HepG2 (cell line): ENCODE measurements around the gene MAP2K2. TPM values are rescaled to one million over a fixed set of nuclear protein-coding genes. Genes with fewer than 3 reads are reported as not detected.

Experiments
- EEA1 ChIP-seq: sonication (generic); formaldehyde crosslinking; IDR thresholded peaks from 2 replicates; pipeline ENCODE4 v1.5.1; 2020; ENCODE audit warnings: mild to moderate bottlenecking, missing genetic modification reagents, borderline replicate concordance
- FOXA1 ChIP-seq, 2 experiments: fragments of 450-650 bp in 1 of 2; sonication (generic) in 1 of 2; formaldehyde crosslinking in 1 of 2; IDR thresholded peaks; 2 replicates each; pipeline versions ENCODE4 v1.4.0 to v1.6.1; 2016 to 2020; ENCODE audit warnings: missing genetic modification reagents in 1 of 2
- GATA4 ChIP-seq: sonication (generic); IDR thresholded peaks from 2 replicates; pipeline ENCODE4 v1.6.1; 2016; ENCODE audit warnings: antibody characterized with exemption, low read depth, borderline replicate concordance
- HDAC1 ChIP-seq: sonication (generic); formaldehyde crosslinking; IDR thresholded peaks from 2 replicates; pipeline ENCODE4 v1.5.1; 2020; ENCODE audit warnings: mild to moderate bottlenecking, missing genetic modification reagents
- HNF4A ChIP-seq: sonication (generic); formaldehyde crosslinking; IDR thresholded peaks from 2 replicates; pipeline ENCODE4 v1.4.0; 2020; ENCODE audit warnings: missing genetic modification reagents
- HOXA9 ChIP-seq: sonication (generic); formaldehyde crosslinking; IDR thresholded peaks from 2 replicates; pipeline ENCODE4 v1.8.1; 2022; ENCODE audit warnings: missing genetic modification reagents, mild to moderate bottlenecking, moderate library complexity, borderline replicate concordance
- IKZF1 ChIP-seq: fragments of 450-650 bp; IDR thresholded peaks from 2 replicates; pipeline ENCODE4 v1.7.1; 2016
- KAT2B ChIP-seq: fragments of 150-350 bp; IDR thresholded peaks from 2 replicates; pipeline ENCODE4 v1.6.1; 2014; ENCODE audit warnings: low read depth, low read length, borderline replicate concordance
- MXI1 ChIP-seq: IDR thresholded peaks from 3 replicates; pipeline ENCODE4 v1.6.1; 2012; ENCODE audit warnings: low read depth, low read length, inconsistent platforms, borderline replicate concordance
- MYC ChIP-seq: sonication (generic); formaldehyde crosslinking; IDR thresholded peaks from 2 replicates; pipeline ENCODE4 v1.9.0; 2021; ENCODE audit warnings: missing genetic modification reagents, borderline replicate concordance
- NPAS2 ChIP-seq: sonication (generic); formaldehyde crosslinking; IDR thresholded peaks from 2 replicates; pipeline ENCODE4 v1.8.0; 2022; ENCODE audit warnings: mild to moderate bottlenecking, missing genetic modification reagents, borderline replicate concordance
- TARDBP ChIP-seq: sonication (generic); formaldehyde crosslinking; IDR thresholded peaks from 2 replicates; pipeline ENCODE4 v1.8.0; 2022; ENCODE audit warnings: mild to moderate bottlenecking, missing genetic modification reagents
- ZBTB42 ChIP-seq: sonication (generic); formaldehyde crosslinking; IDR thresholded peaks from 2 replicates; pipeline ENCODE4 v1.5.0; 2020; ENCODE audit warnings: mild to moderate bottlenecking, missing genetic modification reagents
- ZNF232 ChIP-seq: sonication (generic); formaldehyde crosslinking; IDR thresholded peaks from 2 replicates; pipeline ENCODE4 v1.4.0; 2020; ENCODE audit warnings: missing genetic modification reagents, borderline replicate concordance
- ZNF264 ChIP-seq: sonication (generic); formaldehyde crosslinking; IDR thresholded peaks from 2 replicates; pipeline ENCODE4 v1.4.0; 2020; ENCODE audit warnings: missing genetic modification reagents
- ZNF607 ChIP-seq: sonication (generic); formaldehyde crosslinking; IDR thresholded peaks from 2 replicates; pipeline ENCODE4 v1.5.1; 2020; ENCODE audit warnings: missing genetic modification reagents, mild to moderate bottlenecking, borderline replicate concordance
- ZNF652 ChIP-seq: IDR thresholded peaks from 2 replicates; pipeline ENCODE4 v1.6.1; 2016; ENCODE audit warnings: low read depth, borderline replicate concordance
- ZNF660 ChIP-seq: sonication (generic); formaldehyde crosslinking; IDR thresholded peaks from 2 replicates; pipeline ENCODE4 v1.5.1; 2020; ENCODE audit warnings: mild to moderate bottlenecking, low read depth, missing genetic modification reagents, borderline replicate concordance
- ZNF772 ChIP-seq: sonication (generic); formaldehyde crosslinking; IDR thresholded peaks from 2 replicates; pipeline ENCODE4 v1.5.0; 2020; ENCODE audit warnings: mild to moderate bottlenecking, missing genetic modification reagents
- ZNF850 ChIP-seq: sonication (generic); formaldehyde crosslinking; conservative IDR thresholded peaks from 2 replicates; pipeline ENCODE4 v1.9.0; 2021; ENCODE audit warnings: mild to moderate bottlenecking, missing genetic modification reagents
- polyA plus RNA-seq, 8 experiments: library from polyadenylated mRNA; depleted of rRNA in 3 of 8; stranded (reverse) in 7 of 8; unstranded in 1 of 8; fragments of >200 nt; fragmentation: Illumina TruSeq in 4 of 8; extraction: Trizol in 4 of 8; gene quantifications; 2 replicates each; pipeline versions ENCODE4 v1.2.1 to v1.2.3, GENCODE V29; 2011 to 2016; ENCODE audit warnings: low read depth in 4 of 8, missing spikeins in 1 of 8, mixed read lengths in 1 of 8; ENCODE audit not compliant: insufficient read depth in 1 of 8
- total RNA-seq, 5 experiments: library from RNA; depleted of rRNA; stranded (reverse); fragments of >200 nt; fragmentation: Illumina TruSeq; extraction: Trizol; gene quantifications; 2 replicates each; pipeline ENCODE4 v1.2.3, GENCODE V29; 2016; ENCODE audit warnings: low read depth in 1 of 5
- TF ChIP-seq, protein P1 (sequence below): sonication (generic); formaldehyde crosslinking; IDR thresholded peaks from 2 replicates; pipeline ENCODE4 v1.4.0; 2020; ENCODE audit warnings: mild to moderate bottlenecking, missing genetic modification reagents
- TF ChIP-seq, protein P2 (sequence below): sonication (generic); formaldehyde crosslinking; IDR thresholded peaks from 2 replicates; pipeline ENCODE4 v1.5.1; 2020; ENCODE audit warnings: mild to moderate bottlenecking, missing genetic modification reagents, moderate library complexity
- TF ChIP-seq, protein P3 (sequence below): sonication (generic); formaldehyde crosslinking; IDR thresholded peaks from 2 replicates; pipeline ENCODE4 v1.8.0; 2022; ENCODE audit warnings: mild to moderate bottlenecking, missing genetic modification reagents; ENCODE audit not compliant: insufficient replicate concordance
- TF ChIP-seq, protein P4 (sequence below): sonication (generic); formaldehyde crosslinking; IDR thresholded peaks from 2 replicates; pipeline ENCODE4 v1.5.0; 2020; ENCODE audit warnings: missing genetic modification reagents
- TF ChIP-seq, protein P5 (sequence below): sonication (generic); formaldehyde crosslinking; IDR thresholded peaks from 2 replicates; pipeline ENCODE4 v1.8.1; 2023; ENCODE audit warnings: mild to moderate bottlenecking, missing genetic modification reagents

MAP2K2 gene
- total and polyA plus RNA-seq, 2 of the 13 experiments (the other 11 are each of a cell fraction or from before 2014, with no cell fraction given), result 70.3 to 80.9 TPM

DNA sequence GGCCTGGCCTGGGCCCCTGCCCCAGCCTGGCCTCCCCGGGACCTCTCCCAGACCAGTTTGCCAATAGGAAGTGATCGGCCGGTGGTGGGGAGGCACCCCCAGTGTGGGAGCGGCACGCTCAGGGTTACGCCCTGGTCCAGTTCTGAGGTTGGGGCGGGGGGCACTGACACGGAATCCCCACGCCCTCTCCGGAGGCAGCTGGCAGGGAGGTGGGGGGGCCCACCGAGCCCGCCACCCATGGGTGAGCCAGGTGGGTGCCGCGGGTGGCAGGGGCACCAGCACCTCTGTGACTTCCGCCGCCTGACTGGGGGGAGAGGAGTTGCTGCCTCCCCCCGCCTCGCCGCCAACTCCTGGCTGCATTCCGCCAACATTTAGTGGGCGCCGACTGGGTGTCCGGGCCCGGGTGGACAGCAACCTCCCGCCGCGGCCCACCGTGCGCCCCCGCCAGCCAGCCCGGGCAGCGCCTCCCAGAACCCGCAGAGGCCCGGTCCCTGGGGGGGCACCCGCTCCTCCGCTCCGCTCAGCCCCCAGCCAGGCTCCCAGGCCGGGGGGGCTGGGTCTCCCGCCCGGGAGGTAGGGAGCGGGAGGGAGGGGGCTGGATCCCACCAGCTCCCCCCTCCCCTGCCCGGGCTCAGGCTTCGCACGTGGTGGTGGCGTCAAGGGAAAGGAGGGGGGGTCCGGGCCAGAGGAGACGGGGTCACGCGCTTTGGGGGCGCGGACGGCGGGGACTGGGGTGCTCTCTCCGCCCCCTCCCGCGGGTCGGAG lies 59.2 kb downstream of the MAP2K2 start (continued):
- TF ChIP-seq MXI1, result peak; percentile 20; the same call in 1 of the 3 replicates
- TF ChIP-seq, protein P1, sequence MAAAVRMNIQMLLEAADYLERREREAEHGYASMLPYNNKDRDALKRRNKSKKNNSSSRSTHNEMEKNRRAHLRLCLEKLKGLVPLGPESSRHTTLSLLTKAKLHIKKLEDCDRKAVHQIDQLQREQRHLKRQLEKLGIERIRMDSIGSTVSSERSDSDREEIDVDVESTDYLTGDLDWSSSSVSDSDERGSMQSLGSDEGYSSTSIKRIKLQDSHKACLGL (CRISPR knock-in tag), result peak; percentile 35; the same call in 1 of the 2 replicates
- no peak for TF ChIP-seq GATA4
- TF ChIP-seq ZNF232 (CRISPR knock-in tag), result 0 out of 2 replicates have a peak, but pooled peaks have one; percentile 2
- TF ChIP-seq HOXA9 (CRISPR knock-in tag), result no peak
- TF ChIP-seq, protein P2, sequence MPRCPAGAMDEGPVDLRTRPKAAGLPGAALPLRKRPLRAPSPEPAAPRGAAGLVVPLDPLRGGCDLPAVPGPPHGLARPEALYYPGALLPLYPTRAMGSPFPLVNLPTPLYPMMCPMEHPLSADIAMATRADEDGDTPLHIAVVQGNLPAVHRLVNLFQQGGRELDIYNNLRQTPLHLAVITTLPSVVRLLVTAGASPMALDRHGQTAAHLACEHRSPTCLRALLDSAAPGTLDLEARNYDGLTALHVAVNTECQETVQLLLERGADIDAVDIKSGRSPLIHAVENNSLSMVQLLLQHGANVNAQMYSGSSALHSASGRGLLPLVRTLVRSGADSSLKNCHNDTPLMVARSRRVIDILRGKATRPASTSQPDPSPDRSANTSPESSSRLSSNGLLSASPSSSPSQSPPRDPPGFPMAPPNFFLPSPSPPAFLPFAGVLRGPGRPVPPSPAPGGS (CRISPR knock-in tag), result 0 out of 2 replicates have a peak, but pooled peaks have one; percentile 58
- TF ChIP-seq, protein P3, sequence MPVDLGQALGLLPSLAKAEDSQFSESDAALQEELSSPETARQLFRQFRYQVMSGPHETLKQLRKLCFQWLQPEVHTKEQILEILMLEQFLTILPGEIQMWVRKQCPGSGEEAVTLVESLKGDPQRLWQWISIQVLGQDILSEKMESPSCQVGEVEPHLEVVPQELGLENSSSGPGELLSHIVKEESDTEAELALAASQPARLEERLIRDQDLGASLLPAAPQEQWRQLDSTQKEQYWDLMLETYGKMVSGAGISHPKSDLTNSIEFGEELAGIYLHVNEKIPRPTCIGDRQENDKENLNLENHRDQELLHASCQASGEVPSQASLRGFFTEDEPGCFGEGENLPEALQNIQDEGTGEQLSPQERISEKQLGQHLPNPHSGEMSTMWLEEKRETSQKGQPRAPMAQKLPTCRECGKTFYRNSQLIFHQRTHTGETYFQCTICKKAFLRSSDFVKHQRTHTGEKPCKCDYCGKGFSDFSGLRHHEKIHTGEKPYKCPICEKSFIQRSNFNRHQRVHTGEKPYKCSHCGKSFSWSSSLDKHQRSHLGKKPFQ (CRISPR knock-in tag), result peak; percentile 53
- TF ChIP-seq ZNF607 (CRISPR knock-in tag), result 0 out of 2 replicates have a peak, but pooled peaks have one; percentile 40
- TF ChIP-seq, protein P4, sequence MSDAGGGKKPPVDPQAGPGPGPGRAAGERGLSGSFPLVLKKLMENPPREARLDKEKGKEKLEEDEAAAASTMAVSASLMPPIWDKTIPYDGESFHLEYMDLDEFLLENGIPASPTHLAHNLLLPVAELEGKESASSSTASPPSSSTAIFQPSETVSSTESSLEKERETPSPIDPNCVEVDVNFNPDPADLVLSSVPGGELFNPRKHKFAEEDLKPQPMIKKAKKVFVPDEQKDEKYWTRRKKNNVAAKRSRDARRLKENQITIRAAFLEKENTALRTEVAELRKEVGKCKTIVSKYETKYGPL (CRISPR knock-in tag), result 0 out of 2 replicates have a peak, but pooled peaks have one; percentile 16
- no peak for TF ChIP-seq ZNF652 (CRISPR knock-in tag)
- 0 out of 2 replicates have a peak, but pooled peaks have one; percentile 29 for TF ChIP-seq HDAC1 (CRISPR knock-in tag)
- TF ChIP-seq ZNF772 (CRISPR knock-in tag), result peak; percentile 48; the same call in 1 of the 2 replicates
- no peak for TF ChIP-seq KAT2B
- no peak for TF ChIP-seq FOXA1 (IDR thresholded peaks at IDR 0.05)
- TF ChIP-seq FOXA1 (CRISPR knock-in tag; IDR thresholded peaks at IDR 0.05), result no peak
- TF ChIP-seq ZNF660 (CRISPR knock-in tag), result 0 out of 2 replicates have a peak, but pooled peaks have one; percentile 42
- TF ChIP-seq IKZF1, result no peak
- TF ChIP-seq, protein P5, sequence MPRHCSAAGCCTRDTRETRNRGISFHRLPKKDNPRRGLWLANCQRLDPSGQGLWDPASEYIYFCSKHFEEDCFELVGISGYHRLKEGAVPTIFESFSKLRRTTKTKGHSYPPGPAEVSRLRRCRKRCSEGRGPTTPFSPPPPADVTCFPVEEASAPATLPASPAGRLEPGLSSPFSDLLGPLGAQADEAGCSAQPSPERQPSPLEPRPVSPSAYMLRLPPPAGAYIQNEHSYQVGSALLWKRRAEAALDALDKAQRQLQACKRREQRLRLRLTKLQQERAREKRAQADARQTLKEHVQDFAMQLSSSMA (CRISPR knock-in tag), result no peak
- TF ChIP-seq ZBTB42 (CRISPR knock-in tag), result 0 out of 2 replicates have a peak, but pooled peaks have one; percentile 69
- TF ChIP-seq MYC (CRISPR knock-in tag), result peak; percentile 82; the same call in 1 of the 2 replicates
- TF ChIP-seq TARDBP, result no peak
- no peak for TF ChIP-seq ZNF264 (CRISPR knock-in tag)
- no peak for TF ChIP-seq NPAS2 (CRISPR knock-in tag)
- 0 out of 2 replicates have a peak, but pooled peaks have one; percentile 51 for TF ChIP-seq ZNF850 (CRISPR knock-in tag)
- peak; percentile 47; the same call in 1 of the 2 replicates for TF ChIP-seq EEA1
- TF ChIP-seq HNF4A (CRISPR knock-in tag), result no peak
